ENCODE data around the gene EVC. TPM values are rescaled to one million over a fixed set of nuclear protein-coding genes. Genes with fewer than 3 reads are reported as not detected.

EVC gene
- total RNA-seq, 4 donors from 2014 or later = 89.8 to 134 (median 99.6) TPM

DNA sequence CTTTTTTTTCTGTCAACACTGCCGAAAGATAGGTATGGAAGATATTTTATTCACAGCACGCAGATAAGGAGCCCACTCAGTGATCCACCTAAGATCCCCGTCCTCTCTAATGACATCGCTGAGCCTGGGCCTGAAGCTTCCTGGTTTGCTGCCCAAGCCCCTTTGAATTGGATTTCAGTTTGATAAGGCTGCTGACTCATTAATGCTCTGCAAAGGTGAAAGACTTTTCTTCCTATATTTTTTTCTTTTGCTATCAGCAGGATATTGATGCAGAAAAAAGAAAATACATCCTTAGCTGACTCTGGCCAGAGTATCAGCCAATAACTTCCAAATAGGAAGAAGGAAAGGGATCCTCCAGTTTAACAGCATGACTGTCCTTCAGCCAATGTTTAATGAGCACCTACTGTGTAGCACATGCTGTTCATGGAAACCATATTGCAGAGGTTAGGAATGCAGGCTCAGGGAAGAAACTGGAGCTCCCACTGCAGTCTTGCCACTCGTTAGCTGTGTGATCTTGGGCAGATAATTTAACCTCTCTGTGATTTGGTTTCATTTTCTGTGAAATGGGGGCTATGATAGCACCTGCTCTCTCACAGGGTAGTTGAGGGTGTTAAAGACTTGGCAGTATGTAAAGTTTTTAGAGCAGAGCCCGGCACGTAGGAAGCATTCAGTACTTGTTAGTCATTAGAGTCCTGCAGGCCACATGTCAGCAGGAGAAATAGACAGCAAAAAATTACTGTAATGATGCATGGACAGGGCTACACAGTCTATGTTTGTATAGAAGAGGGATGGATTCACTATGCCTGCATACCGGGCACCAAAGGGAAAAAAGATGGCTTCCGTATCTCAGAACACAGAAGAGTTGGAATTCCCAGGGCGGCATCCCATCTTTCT lies 39.3 kb downstream of the EVC start:
- TF ChIP-seq, protein P1, sequence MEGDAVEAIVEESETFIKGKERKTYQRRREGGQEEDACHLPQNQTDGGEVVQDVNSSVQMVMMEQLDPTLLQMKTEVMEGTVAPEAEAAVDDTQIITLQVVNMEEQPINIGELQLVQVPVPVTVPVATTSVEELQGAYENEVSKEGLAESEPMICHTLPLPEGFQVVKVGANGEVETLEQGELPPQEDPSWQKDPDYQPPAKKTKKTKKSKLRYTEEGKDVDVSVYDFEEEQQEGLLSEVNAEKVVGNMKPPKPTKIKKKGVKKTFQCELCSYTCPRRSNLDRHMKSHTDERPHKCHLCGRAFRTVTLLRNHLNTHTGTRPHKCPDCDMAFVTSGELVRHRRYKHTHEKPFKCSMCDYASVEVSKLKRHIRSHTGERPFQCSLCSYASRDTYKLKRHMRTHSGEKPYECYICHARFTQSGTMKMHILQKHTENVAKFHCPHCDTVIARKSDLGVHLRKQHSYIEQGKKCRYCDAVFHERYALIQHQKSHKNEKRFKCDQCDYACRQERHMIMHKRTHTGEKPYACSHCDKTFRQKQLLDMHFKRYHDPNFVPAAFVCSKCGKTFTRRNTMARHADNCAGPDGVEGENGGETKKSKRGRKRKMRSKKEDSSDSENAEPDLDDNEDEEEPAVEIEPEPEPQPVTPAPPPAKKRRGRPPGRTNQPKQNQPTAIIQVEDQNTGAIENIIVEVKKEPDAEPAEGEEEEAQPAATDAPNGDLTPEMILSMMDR (IDR thresholded peaks at IDR 0.05) = no peak
- no peak for DNase-seq (ENCODE audit: low spot score in 2 of 2)
- Histone ChIP-seq H3K4me1 (peaks cover 0 to 19% (median 8%) of the 10 kb centered on the region in 4 donors), H3K9me3 (no peaks in the 10 kb centered on the region), H3K27me3 (no peaks in the 10 kb centered on the region), H3K4me3 (no peak overlapping the region), H3K27ac (no peak overlapping the region), H3K36me3 (peaks cover 0 to 88% (median 0%) of the 10 kb centered on the region in 3 donors)
- WGBS, 2 donors = 90 to 95% methylated on average over 10 of the region's 10 CpGs

DNA sequence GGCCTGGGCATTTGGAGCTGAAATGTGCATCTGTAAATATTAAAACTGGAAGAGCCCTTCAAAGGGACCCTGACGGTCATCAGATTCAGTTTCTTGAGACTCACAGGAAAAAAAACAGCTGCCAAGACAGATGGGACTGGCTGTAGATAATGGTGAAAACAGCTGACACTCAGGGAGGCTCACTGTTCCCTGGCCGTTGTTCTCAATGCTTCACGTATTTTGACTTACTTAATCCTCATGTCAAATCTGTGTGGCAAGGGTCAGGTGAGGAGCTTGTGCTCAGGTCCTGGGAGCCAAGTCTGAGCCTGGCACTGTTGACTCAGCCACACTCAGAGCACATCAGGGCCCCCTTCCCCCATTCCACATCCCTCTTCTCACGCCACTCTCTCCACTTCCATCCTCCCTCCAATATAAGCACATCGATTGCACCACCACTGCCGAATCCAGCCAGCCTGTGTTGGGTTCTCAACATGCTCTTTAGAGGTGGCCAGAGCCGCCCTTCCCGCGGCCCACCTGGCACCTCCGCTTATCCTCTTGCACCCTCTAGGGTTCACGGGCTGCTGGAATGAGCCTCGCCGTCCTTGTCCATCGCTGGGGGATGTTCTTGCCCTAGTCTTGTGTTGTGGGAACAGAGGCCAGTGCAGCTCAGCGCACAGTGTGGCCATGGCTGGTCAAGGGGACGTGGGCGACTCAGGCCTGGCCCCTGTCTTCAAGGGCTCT lies 40.1 kb downstream of the EVC start:
- TF ChIP-seq, protein P1 (IDR thresholded peaks at IDR 0.05) = no peak
- TF ChIP-seq POLR2A (IDR thresholded peaks at IDR 0.05) = no peak
- no peak for TF ChIP-seq EP300 (IDR thresholded peaks at IDR 0.05)
- Histone ChIP-seq H3K27ac (no peak overlapping the region), H3K36me3 (peaks cover 0 to 88% (median 0%) of the 10 kb centered on the region in 3 donors), H3K27me3 (no peaks in the 10 kb centered on the region), H3K4me1 (peaks cover 0 to 19% (median 8%) of the 10 kb centered on the region in 4 donors), H3K9me3 (no peaks in the 10 kb centered on the region), H3K4me3 (no peak overlapping the region)
- WGBS, 2 donors = 82 to 85% methylated on average over 14 to 17 of the region's 17 CpGs
- DNase-seq (ENCODE audit: low spot score in 2 of 2) = no peak

DNA sequence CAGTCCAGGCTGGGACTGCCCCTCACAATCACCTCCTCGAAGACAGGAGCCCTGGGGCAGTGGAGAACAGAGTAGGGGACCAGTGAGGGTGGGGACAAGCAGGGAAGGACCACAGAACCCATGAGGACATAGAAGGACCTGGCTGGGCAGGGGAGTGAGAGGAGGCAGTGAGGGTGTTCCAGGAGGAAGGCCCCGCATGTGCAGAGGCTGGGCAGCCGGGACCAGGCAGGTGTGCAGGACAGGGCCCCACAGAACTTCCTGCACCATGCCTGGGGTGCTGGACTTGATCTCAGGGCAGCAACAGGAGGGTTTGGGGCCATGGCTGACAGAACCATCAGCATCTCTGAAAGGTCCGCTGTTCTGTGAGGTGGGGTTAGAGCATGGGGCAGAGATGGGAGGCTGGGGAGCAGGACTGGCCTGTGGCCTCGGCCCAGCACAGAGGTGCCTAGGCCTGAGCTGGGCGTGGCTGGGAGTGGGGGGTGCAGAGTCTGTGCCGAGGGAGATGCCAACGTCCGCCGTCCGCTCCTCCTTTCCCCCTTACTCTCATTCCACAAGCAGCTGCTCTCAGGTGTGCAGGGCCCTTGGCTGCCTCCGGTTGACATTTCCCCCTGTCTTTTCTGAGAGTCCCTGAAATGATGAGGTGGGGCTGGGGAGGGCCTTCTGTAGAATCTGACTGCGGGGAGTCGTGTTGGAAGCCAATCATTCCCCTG lies 40.8 kb downstream of the EVC start:
- Histone ChIP-seq H3K4me1 (peaks cover 0 to 15% (median 7%) of the 10 kb centered on the region in 4 donors), H3K27me3 (no peaks in the 10 kb centered on the region), H3K4me3 (no peak overlapping the region), H3K9me3 (no peaks in the 10 kb centered on the region), H3K27ac (no peak overlapping the region), H3K36me3 (peaks cover 0 to 91% (median 0%) of the 10 kb centered on the region in 3 donors)
- TF ChIP-seq, protein P1 (IDR thresholded peaks at IDR 0.05) = no peak
- no peak for TF ChIP-seq EP300 (IDR thresholded peaks at IDR 0.05)
- TF ChIP-seq POLR2A (IDR thresholded peaks at IDR 0.05) = no peak
- WGBS, 2 donors = 74% methylated on average over 11 to 13 of the region's 14 CpGs
- DNase-seq (ENCODE audit: low spot score in 2 of 2) = no peak

DNA sequence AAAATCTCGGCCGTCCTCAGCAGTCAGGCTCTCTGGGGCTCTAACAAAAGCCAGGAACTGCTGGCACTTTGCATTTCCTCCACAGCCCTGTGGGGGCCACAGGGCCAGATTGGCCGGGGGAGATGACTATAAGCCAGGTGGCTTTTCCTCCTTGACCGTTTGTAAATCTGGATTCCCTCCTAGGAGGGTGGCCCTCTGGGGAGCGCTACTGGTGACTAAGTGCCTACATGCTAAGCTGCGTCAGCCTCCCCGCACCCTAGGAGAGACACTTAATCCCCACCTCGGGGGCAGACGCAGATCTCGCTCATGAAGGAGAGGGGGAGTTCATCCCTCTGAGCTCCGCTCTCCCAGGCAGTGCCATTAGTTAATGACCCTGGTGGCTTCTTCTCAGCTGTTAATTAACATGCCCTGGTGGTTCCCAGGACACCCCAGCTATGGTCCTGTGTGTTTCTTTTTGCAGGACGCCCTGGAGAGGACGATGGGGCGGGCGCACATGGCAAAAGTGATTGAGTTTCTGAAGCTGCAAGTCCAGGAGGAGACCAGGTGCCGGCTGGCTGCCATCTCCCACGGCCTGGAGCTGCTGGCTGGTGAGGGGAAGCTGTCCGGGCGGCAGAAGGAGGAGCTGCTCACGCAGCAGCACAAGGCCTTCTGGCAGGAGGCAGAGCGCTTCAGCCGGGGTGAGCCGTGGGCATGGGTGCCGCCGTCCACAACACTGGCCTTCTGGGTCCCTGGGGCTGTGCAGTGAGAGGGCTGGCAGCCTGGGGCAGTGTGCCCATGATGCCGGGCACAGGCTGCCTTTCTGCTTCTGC lies 41.6 kb downstream of the EVC start:
- Histone ChIP-seq H3K36me3 (peaks cover 0 to 99% (median 3%) of the 10 kb centered on the region in 3 donors), H3K27ac (peak overlapping the region in 2 of 4 donors; percentile 2 to 60), H3K9me3 (no peaks in the 10 kb centered on the region), H3K27me3 (no peaks in the 10 kb centered on the region), H3K4me3 (no peak overlapping the region), H3K4me1 (peaks cover 0 to 8% (median 4%) of the 10 kb centered on the region in 4 donors)
- TF ChIP-seq, protein P1 (IDR thresholded peaks at IDR 0.05) = no peak
- TF ChIP-seq EP300 (IDR thresholded peaks at IDR 0.05) = no peak
- no peak for TF ChIP-seq POLR2A (IDR thresholded peaks at IDR 0.05)
- no peak for DNase-seq (ENCODE audit: low spot score in 2 of 2)
- WGBS, 2 donors = 72 to 76% methylated on average over 23 to 25 of the region's 26 CpGs

All from tibial nerve (tissue), 4 donors.